HepG2 (cell line): ENCODE results near the gene INAFM1. TPM values are rescaled to one million over a fixed set of nuclear protein-coding genes. Genes with fewer than 3 reads are reported as not detected.

Source experiments
- ATAC-seq: fragments of 200-7000 bp; cut with Tn5 transposase; 3 replicates; pipeline ENCODE4 v1.9.1; 2020; ENCODE audit warnings: mild to moderate bottlenecking, moderate library complexity
- BruUV-seq: library from RNA; stranded (reverse); fragments of 400-500 nt; replicated peaks from 2 replicates; lab custom pipeline; 2021; lab: Mats Ljungman, UMichigan
- CTCF ChIA-PET: fragments of 300-600 bp; formaldehyde crosslinking; extraction: SDS; loops from one replicate; lab custom pipeline; 2021; ENCODE audit warnings: low total read pairs, inconsistent platforms, low intra/inter-chr PET ratio; lab: Yijun Ruan, JAX
- POLR2A ChIA-PET: fragments of 350-600 bp; sonication (Branson Sonifier 250); formaldehyde crosslinking; loops from one replicate; lab custom pipeline; 2020; ENCODE audit warnings: antibody characterized with exemption, inconsistent platforms; lab: Yijun Ruan, JAX
- DNase-seq: peaks from one replicate; pipeline ENCODE4 v3.0.0-alpha.2; 2015; ENCODE audit warnings: low spot score
- FAIRE-seq: peaks from 3 replicates; lab custom pipeline; 2011; peaks lifted over from hg19 to GRCh38; lab: Jason Lieb, UNC
- H2AFZ ChIP-seq: one replicate; pipeline ENCODE4 v1.6.1; 2011; ENCODE audit warnings: low read length, inconsistent platforms
- H3K27ac ChIP-seq: fragments of 300-600 bp; 3 replicates; pipeline ENCODE4 v1.8.0; 2011; ENCODE audit warnings: mixed run types, mild to moderate bottlenecking, mixed read lengths, low read length, inconsistent platforms; ENCODE audit not compliant: insufficient read depth; ENCODE audit errors: extremely low read length
- H3K27me3 ChIP-seq, 2 experiments: fragments of 200-600 bp in 1 of 2; 2 replicates in 1 of 2; 3 replicates in 1 of 2; pipeline versions ENCODE4 v1.6.0 to v1.8.0; 2011; ENCODE audit warnings: low read length in 2 of 2, mild to moderate bottlenecking in 2 of 2, moderate library complexity in 2 of 2, inconsistent platforms in 1 of 2; ENCODE audit not compliant: insufficient read depth in 2 of 2, control insufficient read depth in 1 of 2
- H3K36me3 ChIP-seq, 2 experiments: fragments of 200-600 bp in 1 of 2; replicated peaks in 1 of 2; 2 replicates in 1 of 2; 3 replicates in 1 of 2; pipeline versions ENCODE4 v1.5.1 to v1.8.0; 2011; ENCODE audit warnings: low read length in 2 of 2, inconsistent platforms in 1 of 2; ENCODE audit not compliant: insufficient read depth in 2 of 2, control insufficient read depth in 1 of 2
- H3K4me1 ChIP-seq: 2 replicates; pipeline ENCODE4 v1.5.1; 2012; ENCODE audit warnings: low read length, inconsistent platforms; ENCODE audit not compliant: insufficient read depth
- H3K4me2 ChIP-seq: 2 replicates; pipeline ENCODE4 v1.6.0; 2011; ENCODE audit warnings: low read depth, low read length, inconsistent platforms
- H3K4me3 ChIP-seq, 3 experiments: fragments of 200-600 bp in 1 of 3; sonication (generic), shearing (Covaris generic) in 1 of 3; replicated peaks in 1 of 3; 2 replicates each; pipeline ENCODE4 v1.5.1; 2011 to 2016; ENCODE audit warnings: low read length in 3 of 3, inconsistent platforms in 2 of 3, low read depth in 2 of 3, mild to moderate bottlenecking in 2 of 3, control low read depth in 1 of 3, mixed read lengths in 1 of 3; ENCODE audit not compliant: insufficient read depth in 1 of 3
- H3K79me2 ChIP-seq: one replicate; pipeline ENCODE4 v1.6.1; 2011; ENCODE audit warnings: low read length, inconsistent platforms; ENCODE audit not compliant: insufficient read depth
- H3K9ac ChIP-seq: 2 replicates; pipeline ENCODE4 v1.6.0; 2011; ENCODE audit warnings: mild to moderate bottlenecking, low read depth, low read length, inconsistent platforms; ENCODE audit not compliant: insufficient read depth
- H3K9me3 ChIP-seq: 2 replicates; pipeline ENCODE4 v1.5.1; 2012; ENCODE audit warnings: mild to moderate bottlenecking, low read length
- H4K20me1 ChIP-seq: 2 replicates; pipeline ENCODE4 v1.6.0; 2011; ENCODE audit warnings: inconsistent platforms, mild to moderate bottlenecking, low read length, moderate library complexity; ENCODE audit not compliant: insufficient read depth
- ATF7 ChIP-seq, 2 experiments: fragments of 450-650 bp in 1 of 2; sonication (generic) in 1 of 2; formaldehyde crosslinking in 1 of 2; IDR thresholded peaks; 2 replicates each; pipeline versions ENCODE4 v1.4.0 to v1.6.1; 2016 to 2020; ENCODE audit warnings: antibody characterized with exemption in 1 of 2, mild to moderate bottlenecking in 1 of 2, missing genetic modification reagents in 1 of 2
- CREB1 ChIP-seq, 2 experiments: fragments of 450-650 bp in 1 of 2; IDR thresholded peaks; 2 replicates each; pipeline ENCODE4 v1.6.1; 2016 to 2017; ENCODE audit warnings: control low read depth in 1 of 2, mild to moderate bottlenecking in 1 of 2, missing compliant biosample characterization in 1 of 2, missing genetic modification characterization in 1 of 2
- FOSL2 ChIP-seq: sonication (generic); formaldehyde crosslinking; IDR thresholded peaks from 2 replicates; pipeline ENCODE4 v1.4.0; 2020; ENCODE audit warnings: missing genetic modification reagents
- NRL ChIP-seq: sonication (generic); formaldehyde crosslinking; IDR thresholded peaks from 2 replicates; pipeline ENCODE4 v1.5.0; 2020; ENCODE audit warnings: missing genetic modification reagents, mild to moderate bottlenecking, moderate library complexity, borderline replicate concordance
- WGBS: methylation state at CpG from one replicate; pipeline ENCODE4 v1.1.6; 2017; ENCODE audit warnings: low lambda C conversion rate; 5-methylcytosine and 5-hydroxymethylcytosine counted together
- in situ Hi-C: cut with HindIII; loops from 2 replicates; pipeline ENCODE4 v1.10.0; 2017; ENCODE audit warnings: low pct_unique_long_range_greater_than_20kb; ENCODE audit not compliant: extremely low pct_ligation_motif_present
- intact Hi-C: fragments of 100-400 bp; cut with micrococcal nuclease; formaldehyde crosslinking; loops from one replicate; pipeline ENCODE4 v1.10.0; 2022; ENCODE audit not compliant: unreplicated experiment
- polyA plus RNA-seq, 8 experiments: library from polyadenylated mRNA; depleted of rRNA in 3 of 8; stranded (reverse) in 7 of 8; unstranded in 1 of 8; fragments of >200 nt; fragmentation: Illumina TruSeq in 4 of 8; extraction: Trizol in 4 of 8; gene quantifications; 2 replicates each; pipeline versions ENCODE4 v1.2.1 to v1.2.3, GENCODE V29; 2011 to 2016; ENCODE audit warnings: low read depth in 4 of 8, missing spikeins in 1 of 8, mixed read lengths in 1 of 8; ENCODE audit not compliant: insufficient read depth in 1 of 8
- total RNA-seq, 5 experiments: library from RNA; depleted of rRNA; stranded (reverse); fragments of >200 nt; fragmentation: Illumina TruSeq; extraction: Trizol; gene quantifications; 2 replicates each; pipeline ENCODE4 v1.2.3, GENCODE V29; 2016; ENCODE audit warnings: low read depth in 1 of 5
- TF ChIP-seq, protein P1 (sequence below): sonication (generic); formaldehyde crosslinking; IDR thresholded peaks from 2 replicates; pipeline ENCODE4 v1.4.0; 2020; ENCODE audit warnings: mild to moderate bottlenecking, missing genetic modification reagents

INAFM1 gene
- total and polyA plus RNA-seq, 2 of the 13 experiments (the other 11 are each of a cell fraction or from before 2014, with no cell fraction given): 0.88 to 1.9 TPM

DNA sequence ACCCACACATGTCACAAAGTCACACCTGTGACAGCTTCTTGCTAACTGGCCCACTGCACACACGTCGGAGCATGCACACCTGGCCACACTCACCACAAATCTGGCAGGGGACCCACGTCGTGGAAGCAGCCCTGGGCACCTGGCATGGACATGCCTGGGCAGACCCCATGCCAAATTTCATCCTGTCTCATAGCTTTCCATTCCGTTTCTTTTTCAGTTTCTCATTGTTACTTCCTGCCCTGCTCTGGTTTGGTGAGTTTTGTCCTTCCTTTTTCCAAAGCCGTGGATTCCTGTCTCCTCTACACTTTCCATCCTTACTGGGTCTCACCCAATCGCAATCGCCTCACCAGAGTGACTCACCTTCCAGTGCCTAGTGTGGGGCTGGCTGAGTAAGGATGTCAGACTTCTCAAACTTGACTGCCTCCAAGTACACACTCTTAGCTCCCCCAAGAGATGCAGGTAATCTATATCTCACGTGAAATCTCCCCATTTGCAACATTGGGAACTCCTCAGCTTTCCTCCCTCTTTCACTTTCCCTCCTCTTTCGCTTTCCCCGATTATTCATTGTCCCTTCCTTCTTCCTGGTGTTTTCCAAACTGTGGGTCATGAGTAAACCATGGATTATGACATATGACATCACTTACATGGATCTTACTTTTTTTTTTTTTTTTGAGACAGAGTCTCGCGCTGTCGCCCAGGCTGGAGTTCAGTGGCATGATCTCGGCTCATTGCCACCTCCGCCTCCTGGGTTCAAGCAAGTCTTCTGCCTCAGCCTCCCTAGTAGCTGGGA is 42.1 kb upstream of the INAFM1 start:
- Histone ChIP-seq H3K27ac (peak overlapping the region; percentile 40), H3K4me3 (no peak overlapping the region), H4K20me1 (peaks cover 20% of the 10 kb centered on the region), H2AFZ (no peak overlapping the region), H3K79me2 (peaks cover 21% of the 10 kb centered on the region), H3K4me2 (no peak overlapping the region), H3K27me3 (peaks cover 0 to 4% of the 10 kb centered on the region in 2 experiments; a peak in 1 of 5 replicates), H3K36me3 (no peaks in the 10 kb centered on the region), H3K9ac (peak overlapping the region; percentile 30; the same call in 1 of the 2 replicates), H3K9me3 (no peaks in the 10 kb centered on the region), H3K4me1 (peaks cover 29% of the 10 kb centered on the region)
- BruUV-seq: no TSS peak
- DNase-seq: no peak
- POLR2A ChIA-PET: interaction anchor here (0.9 to 2.2 kb wide), 4 partner anchors 8 to 42 kb away, joined by 3 to 10 read pairs (median 4); partner anchors contain the start of gene CCDC9
- FAIRE-seq: no peak
- WGBS: 94% methylated on average over 14 of the region's 16 CpGs
- TF ChIP-seq NRL (CRISPR knock-in tag) (0 out of 2 replicates have a peak, but pooled peaks have one; percentile 34), CREB1 (IDR thresholded peaks at IDR 0.05) (0 out of 2 replicates have a peak, but pooled peaks have one; percentile 11), CREB1 (CRISPR knock-in tag; IDR thresholded peaks at IDR 0.05) (no peak), FOSL2 (CRISPR knock-in tag) (peak; percentile 57), ATF7 (IDR thresholded peaks at IDR 0.05) (peak; percentile 63), ATF7 (CRISPR knock-in tag; IDR thresholded peaks at IDR 0.05) (no peak)
- TF ChIP-seq, protein P1, sequence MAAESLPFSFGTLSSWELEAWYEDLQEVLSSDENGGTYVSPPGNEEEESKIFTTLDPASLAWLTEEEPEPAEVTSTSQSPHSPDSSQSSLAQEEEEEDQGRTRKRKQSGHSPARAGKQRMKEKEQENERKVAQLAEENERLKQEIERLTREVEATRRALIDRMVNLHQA (CRISPR knock-in tag): no peak
- intact Hi-C loops (no loop called here), in situ Hi-C loops (no loop called here)
- CTCF ChIA-PET: no interaction called here
- no peak for ATAC-seq
